Activated gamma-delta T cell treated with anti-CD3 and anti-CD28 coated beads, Interleukin-2, amount 50 U/mL, for 16 hours (primary cell): ENCODE results near the gene ALMS1.
"Not testable (repeated sequence)": the region's sequence is repeated elsewhere in the genome, so short reads cannot be mapped to it uniquely, and the experiment has no call there.

Source experiments
- DNase-seq: peaks from one replicate; pipeline ENCODE4 v3.0.0-alpha.2; 2020; ENCODE audit warnings: low read depth

ALMS1 gene

DNA sequence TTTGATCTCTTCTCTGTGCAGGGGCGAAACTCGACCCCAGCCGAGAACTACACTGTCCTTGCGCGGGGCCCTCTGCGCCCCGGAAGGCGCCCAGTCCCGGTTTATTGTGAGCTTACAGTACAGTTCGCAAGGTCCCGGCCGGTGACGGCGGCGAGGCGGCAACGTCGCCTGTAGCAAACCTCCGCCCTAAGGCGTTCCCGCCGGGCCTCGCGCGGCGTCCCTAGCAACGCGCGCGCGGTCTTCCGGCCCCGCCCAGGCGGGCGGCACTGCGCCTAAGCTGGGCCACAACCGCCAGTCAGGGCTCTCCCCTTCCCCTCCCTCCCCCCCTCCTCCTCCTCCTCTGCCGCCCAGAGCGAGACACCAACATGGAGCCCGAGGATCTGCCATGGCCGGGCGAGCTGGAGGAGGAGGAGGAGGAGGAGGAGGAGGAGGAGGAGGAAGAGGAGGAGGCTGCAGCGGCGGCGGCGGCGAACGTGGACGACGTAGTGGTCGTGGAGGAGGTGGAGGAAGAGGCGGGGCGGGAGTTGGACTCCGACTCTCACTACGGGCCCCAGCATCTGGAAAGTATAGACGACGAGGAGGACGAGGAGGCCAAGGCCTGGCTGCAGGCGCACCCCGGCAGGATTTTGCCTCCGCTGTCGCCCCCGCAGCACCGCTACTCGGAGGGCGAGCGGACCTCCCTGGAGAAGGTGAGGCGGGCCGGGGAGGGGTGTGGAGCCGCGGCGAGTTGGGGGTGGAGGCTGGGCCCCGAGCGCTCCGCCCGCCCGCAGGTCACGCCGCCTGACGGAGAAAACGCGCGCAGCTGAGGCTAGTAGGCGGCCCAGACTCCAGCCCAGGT is at the start of gene ALMS1:
ALMS1 (plus strand) TSS at position 333 of the 838 bp plus-strand sequence; CDS start at position 366, 33 bp downstream.
- peak; percentile 76 for DNase-seq

DNA sequence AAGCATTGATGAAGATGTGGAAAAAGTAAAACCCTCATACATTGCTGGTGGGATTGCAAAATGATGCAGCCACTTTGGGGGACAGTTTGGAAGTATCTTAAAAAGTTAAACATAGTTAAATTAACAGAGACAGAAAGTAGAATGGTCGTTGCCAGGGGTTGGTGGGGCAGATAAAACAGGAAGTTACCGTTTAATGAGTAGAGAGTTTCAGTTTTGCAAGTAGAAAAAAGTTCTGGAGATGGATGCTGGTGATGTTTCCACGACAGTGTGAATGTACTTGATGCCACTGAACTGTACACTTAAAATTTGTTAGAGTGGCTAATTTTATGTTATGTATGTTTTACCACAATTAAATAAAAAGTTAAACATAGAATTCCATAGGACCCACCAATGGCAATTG is 47.8 kb upstream of the ALMS1 start:
- DNase-seq: no peak

- DNase-seq: no peak
Observed at GRCh38 chr2:73339201-73339600, 46.4 kb upstream of the ALMS1 start.

GRCh38 chr2:73341039-73341438 is 44.6 kb upstream of the ALMS1 start:
- no peak for DNase-seq

- DNase-seq: no peak
Observed at GRCh38 chr2:73343992-73344391, 41.6 kb upstream of the ALMS1 start.

- not testable (repeated sequence) for DNase-seq
Observed at GRCh38 chr2:73344747-73345146, 40.9 kb upstream of the ALMS1 start.

- DNase-seq: no peak
Observed at GRCh38 chr2:73350035-73350691, 35.5 kb upstream of the ALMS1 start.

DNA sequence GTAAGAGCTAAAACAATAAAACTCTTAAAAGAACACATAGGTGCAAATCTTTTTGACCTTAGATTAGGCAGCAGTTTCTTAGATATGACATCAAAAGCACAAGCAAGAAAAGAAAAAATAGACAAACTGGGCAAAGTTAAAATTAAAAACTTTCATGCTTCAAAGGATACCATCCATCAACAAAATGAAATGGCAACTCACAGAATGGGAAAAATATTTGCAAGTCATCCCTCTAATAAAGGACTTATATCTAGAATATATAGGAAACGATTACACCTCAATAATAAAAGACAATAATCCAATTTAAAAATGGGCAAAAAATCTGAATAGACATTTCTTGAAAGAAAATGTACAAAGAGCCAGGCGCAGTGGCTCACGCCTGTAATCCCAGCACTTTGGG is 29.5 kb upstream of the ALMS1 start:
- no peak for DNase-seq

DNA sequence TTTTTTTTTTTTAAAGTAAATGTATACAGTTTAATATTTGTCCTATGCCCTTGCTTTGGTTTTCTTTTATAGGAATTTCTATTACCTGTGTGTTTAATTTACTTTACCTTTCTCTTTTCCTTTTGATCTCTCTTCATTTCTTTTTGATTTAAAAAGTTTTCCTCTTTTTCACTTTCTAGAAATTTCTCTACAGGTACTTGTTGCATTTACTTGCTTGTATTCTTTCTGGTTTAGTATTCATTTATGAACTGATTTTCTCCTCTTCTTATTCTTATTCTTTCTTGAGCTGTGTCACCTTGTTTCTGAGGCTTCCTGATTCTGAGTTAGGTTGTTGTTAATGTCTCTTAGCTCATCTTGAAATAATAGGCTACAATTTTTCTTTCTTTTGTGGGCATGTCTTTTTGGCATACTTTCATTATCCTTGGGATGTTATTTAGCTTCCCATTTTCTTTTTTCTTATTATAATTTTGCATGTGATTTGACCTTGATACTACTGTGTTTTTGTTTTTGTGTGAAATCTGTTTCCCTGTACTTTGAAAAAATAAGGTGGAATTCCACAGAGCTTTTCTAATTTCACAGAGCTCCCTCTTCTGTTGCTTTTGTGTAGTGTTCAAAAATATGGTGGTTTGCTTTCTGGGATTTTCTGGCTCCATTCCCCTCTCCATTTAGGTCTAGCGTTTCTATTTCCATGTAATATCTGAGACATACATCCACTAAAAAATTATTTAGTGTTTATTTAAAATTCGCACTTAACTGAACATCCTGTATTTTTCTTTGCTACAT is 25.5 kb upstream of the ALMS1 start:
- no peak for DNase-seq

DNA sequence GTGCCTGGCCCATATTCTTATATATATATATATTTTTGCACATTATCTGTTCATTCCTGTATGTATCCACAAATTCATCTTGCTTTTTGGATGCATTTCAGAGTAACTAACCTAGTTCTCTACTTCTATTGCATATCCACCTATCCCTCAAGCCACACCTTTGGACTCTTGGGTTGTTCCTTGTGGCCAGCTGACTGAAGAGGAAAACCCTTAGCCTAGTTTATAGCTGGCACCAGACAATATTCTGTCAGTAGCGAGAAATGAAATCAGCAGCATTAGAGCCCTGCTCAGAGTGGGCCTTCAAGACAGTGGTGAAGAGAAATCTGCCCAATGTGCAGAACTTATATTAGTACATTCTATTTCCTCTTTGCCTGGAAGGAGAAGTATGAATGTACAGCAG is 19.6 kb upstream of the ALMS1 start:
- no peak for DNase-seq

- no peak for DNase-seq
Observed at GRCh38 chr2:73368781-73369180, 16.9 kb upstream of the ALMS1 start.

DNA sequence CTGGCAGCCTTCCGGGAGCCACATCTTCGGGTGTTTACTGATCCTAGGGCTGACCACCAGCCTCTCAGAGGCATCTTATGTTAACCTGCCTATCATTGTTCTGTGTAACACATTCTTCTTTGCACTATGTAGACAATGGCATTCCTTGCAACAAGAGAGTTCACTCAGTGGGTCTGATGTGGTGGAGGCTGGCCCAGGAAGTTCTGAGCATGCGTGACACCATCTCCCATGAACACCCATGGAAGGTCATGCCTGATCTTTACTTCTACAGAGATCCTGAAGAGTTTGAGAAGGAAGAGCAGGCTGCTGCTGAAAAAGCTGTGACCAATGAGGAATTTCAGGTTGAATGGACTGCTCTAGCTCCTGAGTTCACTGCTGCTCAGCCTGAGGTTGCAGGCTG is 15.3 kb upstream of the ALMS1 start:
- no peak for DNase-seq

DNA sequence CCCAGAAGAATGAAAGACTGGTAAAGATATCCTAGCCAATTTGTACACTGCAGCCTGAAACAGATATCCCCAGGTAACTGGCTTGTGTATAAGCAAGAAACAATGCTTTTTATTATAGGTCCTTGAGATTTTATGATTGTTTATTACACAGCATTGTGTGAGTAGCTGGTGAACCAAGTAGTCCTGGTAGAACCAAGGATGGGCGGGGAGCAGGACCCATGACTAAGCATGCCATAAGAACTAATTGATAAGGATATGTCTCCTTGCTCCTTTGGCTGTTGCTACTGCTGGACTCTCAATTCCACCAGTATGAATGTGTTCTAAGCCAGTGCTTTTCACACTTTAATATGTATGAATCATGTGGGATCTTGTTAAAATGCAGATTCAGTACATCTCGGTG is 12.3 kb upstream of the ALMS1 start:
- DNase-seq: no peak

DNA sequence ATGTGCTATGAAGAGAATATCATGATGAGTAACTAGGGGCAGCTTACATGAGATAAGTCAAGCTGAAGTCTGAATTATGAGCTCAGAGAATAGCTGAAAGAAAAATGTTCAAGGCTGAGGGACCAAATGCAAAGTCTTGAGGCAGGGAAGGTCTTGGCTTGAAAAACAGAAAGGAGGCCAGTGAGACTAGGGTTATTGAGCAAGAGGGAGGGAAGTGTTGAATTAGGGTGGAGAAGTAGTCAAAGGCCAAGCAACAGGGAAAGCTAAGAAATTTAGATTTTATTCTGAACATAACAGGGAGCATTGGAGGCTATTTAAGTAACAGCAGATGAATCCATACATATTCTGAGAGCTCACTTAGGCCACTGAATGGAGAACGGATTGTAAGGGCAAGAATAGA is 11.4 kb upstream of the ALMS1 start:
- no peak for DNase-seq

GRCh38 chr2:73376681-73377080 is 9.0 kb upstream of the ALMS1 start:
- no peak for DNase-seq

GRCh38 chr2:73383036-73383435 is 2.6 kb upstream of the ALMS1 start:
- no peak for DNase-seq

DNA sequence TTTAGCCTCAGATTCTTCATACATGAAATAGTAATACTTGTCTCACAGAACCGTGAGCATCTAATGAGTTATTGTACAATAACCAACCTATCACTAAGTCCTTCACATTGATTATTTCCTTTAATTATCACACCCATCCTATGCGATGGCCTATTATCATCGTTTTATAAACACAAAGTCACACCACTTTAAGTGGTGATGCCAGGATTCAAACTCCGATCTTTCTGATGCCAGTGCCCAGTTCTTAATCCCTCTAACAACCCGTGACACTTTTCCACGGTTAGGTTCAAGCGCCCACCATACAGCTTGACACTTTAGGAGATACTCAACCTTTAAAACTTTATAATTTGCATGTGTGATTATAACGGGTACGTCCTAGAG is 523 bp upstream of the ALMS1 start:
- DNase-seq: no peak

DNA sequence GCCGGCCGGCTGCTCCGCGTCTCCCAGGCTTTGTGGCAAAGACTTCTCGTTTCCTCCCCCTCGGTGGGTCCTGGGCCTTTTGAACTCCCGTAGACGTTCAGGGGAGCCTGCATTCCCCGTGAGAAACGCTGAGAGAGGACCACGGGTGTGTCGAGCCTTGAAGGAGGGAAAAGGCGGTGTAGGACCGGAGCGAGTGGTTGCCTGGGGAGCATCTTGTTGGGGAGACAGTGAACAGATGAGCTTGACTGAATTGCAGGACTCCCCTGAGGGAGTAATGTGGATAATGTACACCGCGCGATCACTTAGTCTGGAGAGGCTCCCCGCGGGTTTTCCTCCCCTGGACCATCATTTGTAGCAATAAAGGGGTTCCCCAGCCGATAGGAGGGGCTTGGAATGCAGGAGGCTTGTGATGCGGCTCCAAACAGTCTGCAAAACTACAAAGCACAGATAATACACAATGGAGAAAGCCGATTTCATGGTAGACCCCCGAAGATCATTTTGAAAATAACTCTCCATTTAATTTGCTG is 769 bp downstream of the ALMS1 start:
- no peak for DNase-seq

GRCh38 chr2:73386894-73387636 is 1.4 kb downstream of the ALMS1 start:
- DNase-seq: no peak

DNA sequence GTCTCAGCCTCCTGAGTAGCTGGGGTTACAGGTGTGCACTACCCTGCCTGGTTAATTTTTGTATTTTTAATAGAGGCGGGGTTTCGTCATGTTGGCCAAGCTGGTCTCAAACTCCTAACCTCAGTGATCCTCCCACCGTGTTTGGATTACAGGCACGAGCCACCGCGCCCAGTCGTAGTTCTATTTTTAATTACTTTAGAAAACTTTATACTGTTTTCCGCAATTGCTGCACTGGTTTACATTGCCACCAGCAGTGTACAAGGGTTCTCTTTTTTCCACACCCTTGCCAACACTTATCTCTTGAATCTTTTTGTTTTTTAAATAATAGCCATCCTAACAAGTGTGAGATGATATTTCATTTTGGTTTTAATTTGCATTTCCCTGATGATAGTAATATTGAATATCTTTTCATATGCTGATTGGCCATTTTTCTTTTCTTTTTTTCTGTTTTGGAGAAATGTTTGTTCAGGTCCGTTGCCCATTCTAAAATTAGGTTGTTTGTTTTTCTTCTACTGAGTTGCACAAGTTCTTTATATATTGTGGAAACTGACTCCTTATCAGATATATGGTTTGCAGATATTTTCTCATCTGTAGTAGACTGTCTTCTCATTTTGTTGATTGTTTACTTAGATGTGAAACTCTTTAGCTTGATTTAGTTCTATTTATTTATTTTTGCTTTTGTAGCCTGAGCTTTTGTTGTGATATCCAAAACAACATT is 16.9 kb downstream of the ALMS1 start:
- DNase-seq: no peak

- no peak for DNase-seq
Observed at GRCh38 chr2:73403237-73403636, 17.6 kb downstream of the ALMS1 start.
